Ishikawa (cell line): ENCODE results near the gene CAMK1D.

ENCODE experiments used
- CEBPB ChIP-seq: IDR thresholded peaks from 2 replicates; pipeline ENCODE4 v1.6.1; 2012
- EP300 ChIP-seq: IDR thresholded peaks from 2 replicates; pipeline ENCODE4 v1.6.1; 2012; ENCODE audit warnings: borderline replicate concordance
- FOXM1 ChIP-seq: IDR thresholded peaks from 2 replicates; pipeline ENCODE4 v1.6.1; 2012; ENCODE audit warnings: low read depth, borderline replicate concordance
- MAX ChIP-seq: IDR thresholded peaks from 2 replicates; pipeline ENCODE4 v1.6.1; 2012
- NFIC ChIP-seq: IDR thresholded peaks from 2 replicates; pipeline ENCODE4 v1.6.1; 2012
- RAD21 ChIP-seq: IDR thresholded peaks from 2 replicates; pipeline ENCODE4 v1.6.1; 2012; ENCODE audit warnings: low read depth
- REST ChIP-seq: IDR thresholded peaks from 2 replicates; pipeline ENCODE4 v1.6.1; 2012; ENCODE audit warnings: low read depth, mild to moderate bottlenecking
- TAF1 ChIP-seq: IDR thresholded peaks from 2 replicates; pipeline ENCODE4 v1.6.1; 2012; ENCODE audit warnings: low read depth, mild to moderate bottlenecking
- TCF12 ChIP-seq: IDR thresholded peaks from 2 replicates; pipeline ENCODE4 v1.6.1; 2012; ENCODE audit warnings: low read depth
- YY1 ChIP-seq: IDR thresholded peaks from 2 replicates; pipeline ENCODE4 v1.6.1; 2012; ENCODE audit warnings: low read depth

- TF ChIP-seq EP300 (no peak), CEBPB (no peak), YY1 (no peak), MAX (no peak), NFIC (no peak), REST (no peak), FOXM1 (no peak), TCF12 (no peak), TAF1 (no peak), RAD21 (no peak)
Observed at GRCh38 chr10:12490963-12491362, 141.6 kb downstream of the CAMK1D start.
